GM13976 (cell line): Measurements from ENCODE around the gene GAL3ST1.

Experiments
- DNase-seq: peaks from one replicate; pipeline ENCODE4 v3.0.0; 2012; ENCODE audit warnings: low spot score
- in situ Hi-C: fragments of 300-500 bp; cut with MboI; formaldehyde crosslinking; loops from one replicate; pipeline ENCODE4 v1.12.0; 2022; ENCODE audit warnings: low sequenced_read_pairs, mixed read lengths, inconsistent platforms; ENCODE audit not compliant: unreplicated experiment
- TF ChIP-seq, protein P1 (sequence below): IDR thresholded peaks from 2 replicates; pipeline ENCODE4 v1.5.1; 2012; ENCODE audit warnings: borderline replicate concordance, mild to moderate bottlenecking; ENCODE audit not compliant: insufficient read depth; ENCODE audit errors: extremely low read depth, missing control alignments, control extremely low read depth

The GAL3ST1 gene

DNA sequence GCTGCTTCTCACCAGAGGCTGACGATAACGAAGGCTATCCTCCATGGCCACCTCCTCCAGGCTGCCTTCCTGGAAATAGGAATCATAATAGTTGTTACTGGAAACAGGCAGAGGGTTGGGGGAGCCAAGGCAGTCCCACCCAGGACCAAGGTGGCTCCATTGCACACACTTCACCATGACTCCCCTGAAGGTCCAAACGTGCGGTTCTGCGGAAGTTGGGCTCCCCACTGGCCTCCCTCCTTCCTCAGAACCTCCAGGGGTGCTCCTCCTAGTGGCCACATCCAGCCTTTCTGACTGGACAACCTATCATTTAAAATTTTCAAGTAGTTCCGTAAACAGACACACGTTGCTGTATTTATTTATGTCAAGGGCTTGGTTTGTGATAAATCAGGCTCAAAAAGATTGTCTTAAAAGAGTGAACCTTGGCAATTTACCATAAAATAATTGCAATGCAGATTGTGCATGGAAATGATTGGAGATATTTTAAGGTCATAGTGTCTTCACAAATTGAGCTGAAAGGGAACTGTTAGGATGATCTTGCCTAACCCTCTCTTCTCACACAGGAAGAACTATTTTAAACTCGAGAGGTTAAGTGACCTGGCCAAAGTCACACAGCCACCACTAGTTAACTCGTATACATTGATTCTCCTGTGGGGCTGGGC, 31.1 kb upstream of the GAL3ST1 start:
- in situ Hi-C loops = no loop called here
- TF ChIP-seq, protein P1, sequence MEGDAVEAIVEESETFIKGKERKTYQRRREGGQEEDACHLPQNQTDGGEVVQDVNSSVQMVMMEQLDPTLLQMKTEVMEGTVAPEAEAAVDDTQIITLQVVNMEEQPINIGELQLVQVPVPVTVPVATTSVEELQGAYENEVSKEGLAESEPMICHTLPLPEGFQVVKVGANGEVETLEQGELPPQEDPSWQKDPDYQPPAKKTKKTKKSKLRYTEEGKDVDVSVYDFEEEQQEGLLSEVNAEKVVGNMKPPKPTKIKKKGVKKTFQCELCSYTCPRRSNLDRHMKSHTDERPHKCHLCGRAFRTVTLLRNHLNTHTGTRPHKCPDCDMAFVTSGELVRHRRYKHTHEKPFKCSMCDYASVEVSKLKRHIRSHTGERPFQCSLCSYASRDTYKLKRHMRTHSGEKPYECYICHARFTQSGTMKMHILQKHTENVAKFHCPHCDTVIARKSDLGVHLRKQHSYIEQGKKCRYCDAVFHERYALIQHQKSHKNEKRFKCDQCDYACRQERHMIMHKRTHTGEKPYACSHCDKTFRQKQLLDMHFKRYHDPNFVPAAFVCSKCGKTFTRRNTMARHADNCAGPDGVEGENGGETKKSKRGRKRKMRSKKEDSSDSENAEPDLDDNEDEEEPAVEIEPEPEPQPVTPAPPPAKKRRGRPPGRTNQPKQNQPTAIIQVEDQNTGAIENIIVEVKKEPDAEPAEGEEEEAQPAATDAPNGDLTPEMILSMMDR = peak; percentile 57
- DNase-seq = peak; percentile 74

DNA sequence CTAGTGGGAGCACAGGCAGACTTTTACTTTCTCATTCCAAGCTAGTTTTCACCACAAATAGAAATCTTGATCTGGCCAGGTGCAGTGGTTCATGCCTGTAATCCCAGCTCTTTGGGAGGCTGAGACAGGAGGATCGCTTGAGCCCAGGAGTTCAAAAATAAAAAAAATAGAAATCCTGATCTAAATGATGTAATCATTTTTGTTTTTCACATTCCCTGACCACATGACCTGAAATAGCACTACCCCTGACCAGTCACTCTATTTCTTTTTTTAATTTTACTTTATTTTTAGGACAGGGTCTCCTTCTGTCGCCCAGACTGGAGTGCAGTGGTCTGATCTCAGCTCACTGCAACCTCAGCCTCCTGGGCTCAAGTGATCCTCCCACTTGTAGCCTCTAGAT, 30.3 kb upstream of the GAL3ST1 start:
- TF ChIP-seq, protein P1 = no peak
- no peak for DNase-seq
- in situ Hi-C loops = no loop called here

DNA sequence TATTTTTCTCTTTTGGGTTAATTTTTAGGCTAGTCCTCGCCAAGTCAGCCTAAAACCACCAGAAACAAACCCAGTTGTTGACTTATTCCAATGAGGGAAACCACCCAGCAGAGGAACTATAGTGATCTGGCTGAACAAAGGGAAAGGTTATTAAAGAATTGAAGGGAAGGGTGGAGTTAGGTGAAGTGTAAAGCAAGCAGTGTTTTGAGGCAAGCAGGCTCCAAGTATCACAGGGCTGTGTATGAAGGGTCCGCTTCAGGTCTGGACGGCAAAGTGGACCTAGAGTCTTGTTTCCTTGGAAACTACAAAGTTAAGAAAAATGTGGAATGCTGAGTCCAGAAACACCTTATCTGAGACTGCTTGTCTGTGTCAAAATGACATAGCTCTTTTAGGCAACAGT, 29.3 kb upstream of the GAL3ST1 start:
- DNase-seq = no peak
- TF ChIP-seq, protein P1 = no peak
- in situ Hi-C loops = no loop called here

DNA sequence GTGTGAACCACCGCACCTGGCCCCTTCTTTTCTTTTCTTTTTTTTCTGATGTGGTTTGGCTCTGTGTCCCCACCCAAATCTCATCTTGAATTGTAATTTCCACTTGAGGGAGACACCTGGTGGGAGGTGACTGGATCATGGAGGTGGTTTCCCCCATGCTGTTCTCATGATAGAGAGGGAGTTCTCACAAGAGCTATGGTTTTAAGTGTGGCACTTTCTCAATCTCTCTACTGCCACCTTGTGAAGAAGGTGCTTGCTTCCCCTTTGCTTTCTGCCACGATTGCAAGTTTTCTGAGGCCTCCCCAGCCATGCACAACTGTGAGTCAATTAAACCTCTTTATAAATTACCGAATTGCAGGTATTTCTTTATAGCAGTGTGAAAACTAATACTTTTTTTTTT, 27.6 kb upstream of the GAL3ST1 start:
- no peak for DNase-seq
- in situ Hi-C loops = no loop called here
- TF ChIP-seq, protein P1 = peak; percentile 33

DNA sequence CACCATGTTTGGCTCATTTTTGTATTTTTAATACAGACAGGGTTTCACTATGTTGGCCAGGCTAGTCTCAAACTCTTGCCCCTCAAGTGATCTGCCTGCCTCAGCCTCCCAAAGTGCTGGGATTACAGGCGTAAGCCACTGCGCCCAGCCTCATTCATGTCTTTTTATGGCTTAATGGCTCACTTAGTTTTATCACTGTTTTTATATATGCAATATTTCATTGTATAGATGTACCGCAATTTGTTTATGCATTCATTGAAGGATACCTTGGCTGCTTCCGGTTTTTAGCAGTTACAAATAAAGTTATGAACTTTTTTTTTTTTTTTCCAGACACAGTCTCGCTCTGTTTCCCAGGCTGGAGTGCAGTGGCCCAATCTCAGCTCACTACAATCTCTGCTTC, 27.0 kb upstream of the GAL3ST1 start:
- TF ChIP-seq, protein P1 = no peak
- in situ Hi-C loops = no loop called here
- DNase-seq = no peak

DNA sequence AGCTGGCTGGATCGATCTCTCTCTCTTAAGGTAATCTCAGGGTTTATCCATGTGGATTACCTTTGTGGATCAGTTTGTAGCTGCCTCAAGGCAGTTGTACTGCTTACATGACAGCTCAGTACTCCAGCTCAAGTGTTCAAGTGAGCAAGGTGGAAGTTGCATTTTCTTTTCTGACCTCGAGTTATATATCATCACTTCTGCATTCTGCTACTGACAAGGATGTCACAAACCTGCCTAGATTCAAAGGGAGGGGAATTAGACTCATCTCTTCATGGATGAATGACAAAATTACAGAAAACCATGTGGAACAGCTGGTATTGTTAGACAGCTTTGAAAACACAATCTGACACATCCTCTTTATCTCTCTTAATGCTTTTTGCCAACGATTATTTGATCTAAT, 26.5 kb upstream of the GAL3ST1 start:
- TF ChIP-seq, protein P1 = no peak
- DNase-seq = no peak
- in situ Hi-C loops = no loop called here
